ENCODE results near the gene PTOV1. TPM values are rescaled to one million over a fixed set of nuclear protein-coding genes. Genes with fewer than 3 reads are reported as not detected.
"Not testable (repeated sequence)": the region's sequence is repeated elsewhere in the genome, so short reads cannot be mapped to it uniquely, and the experiment has no call there.

The PTOV1 gene
- total RNA-seq, 1 experiment from 2014 or later = 296 TPM

GRCh38 chr19:49818649-49819370 lies 32.1 kb upstream of the PTOV1 start (continued):
- TF ChIP-seq, protein P1, sequence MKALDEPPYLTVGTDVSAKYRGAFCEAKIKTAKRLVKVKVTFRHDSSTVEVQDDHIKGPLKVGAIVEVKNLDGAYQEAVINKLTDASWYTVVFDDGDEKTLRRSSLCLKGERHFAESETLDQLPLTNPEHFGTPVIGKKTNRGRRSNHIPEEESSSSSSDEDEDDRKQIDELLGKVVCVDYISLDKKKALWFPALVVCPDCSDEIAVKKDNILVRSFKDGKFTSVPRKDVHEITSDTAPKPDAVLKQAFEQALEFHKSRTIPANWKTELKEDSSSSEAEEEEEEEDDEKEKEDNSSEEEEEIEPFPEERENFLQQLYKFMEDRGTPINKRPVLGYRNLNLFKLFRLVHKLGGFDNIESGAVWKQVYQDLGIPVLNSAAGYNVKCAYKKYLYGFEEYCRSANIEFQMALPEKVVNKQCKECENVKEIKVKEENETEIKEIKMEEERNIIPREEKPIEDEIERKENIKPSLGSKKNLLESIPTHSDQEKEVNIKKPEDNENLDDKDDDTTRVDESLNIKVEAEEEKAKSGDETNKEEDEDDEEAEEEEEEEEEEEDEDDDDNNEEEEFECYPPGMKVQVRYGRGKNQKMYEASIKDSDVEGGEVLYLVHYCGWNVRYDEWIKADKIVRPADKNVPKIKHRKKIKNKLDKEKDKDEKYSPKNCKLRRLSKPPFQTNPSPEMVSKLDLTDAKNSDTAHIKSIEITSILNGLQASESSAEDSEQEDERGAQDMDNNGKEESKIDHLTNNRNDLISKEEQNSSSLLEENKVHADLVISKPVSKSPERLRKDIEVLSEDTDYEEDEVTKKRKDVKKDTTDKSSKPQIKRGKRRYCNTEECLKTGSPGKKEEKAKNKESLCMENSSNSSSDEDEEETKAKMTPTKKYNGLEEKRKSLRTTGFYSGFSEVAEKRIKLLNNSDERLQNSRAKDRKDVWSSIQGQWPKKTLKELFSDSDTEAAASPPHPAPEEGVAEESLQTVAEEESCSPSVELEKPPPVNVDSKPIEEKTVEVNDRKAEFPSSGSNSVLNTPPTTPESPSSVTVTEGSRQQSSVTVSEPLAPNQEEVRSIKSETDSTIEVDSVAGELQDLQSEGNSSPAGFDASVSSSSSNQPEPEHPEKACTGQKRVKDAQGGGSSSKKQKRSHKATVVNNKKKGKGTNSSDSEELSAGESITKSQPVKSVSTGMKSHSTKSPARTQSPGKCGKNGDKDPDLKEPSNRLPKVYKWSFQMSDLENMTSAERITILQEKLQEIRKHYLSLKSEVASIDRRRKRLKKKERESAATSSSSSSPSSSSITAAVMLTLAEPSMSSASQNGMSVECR (CRISPR knock-in tag; IDR thresholded peaks at IDR 0.05; ENCODE audit: borderline replicate concordance) = no peak
- no peak for TF ChIP-seq ZNF121 (CRISPR knock-in tag; IDR thresholded peaks at IDR 0.05)
- TF ChIP-seq ZNF138 (CRISPR knock-in tag; conservative IDR thresholded peaks at IDR 0.05) = no peak
- TF ChIP-seq ZNF671 (CRISPR knock-in tag; IDR thresholded peaks at IDR 0.05) = no peak
- TF ChIP-seq FOXK1 (CRISPR knock-in tag; IDR thresholded peaks at IDR 0.05) = no peak
- TF ChIP-seq, protein P2, sequence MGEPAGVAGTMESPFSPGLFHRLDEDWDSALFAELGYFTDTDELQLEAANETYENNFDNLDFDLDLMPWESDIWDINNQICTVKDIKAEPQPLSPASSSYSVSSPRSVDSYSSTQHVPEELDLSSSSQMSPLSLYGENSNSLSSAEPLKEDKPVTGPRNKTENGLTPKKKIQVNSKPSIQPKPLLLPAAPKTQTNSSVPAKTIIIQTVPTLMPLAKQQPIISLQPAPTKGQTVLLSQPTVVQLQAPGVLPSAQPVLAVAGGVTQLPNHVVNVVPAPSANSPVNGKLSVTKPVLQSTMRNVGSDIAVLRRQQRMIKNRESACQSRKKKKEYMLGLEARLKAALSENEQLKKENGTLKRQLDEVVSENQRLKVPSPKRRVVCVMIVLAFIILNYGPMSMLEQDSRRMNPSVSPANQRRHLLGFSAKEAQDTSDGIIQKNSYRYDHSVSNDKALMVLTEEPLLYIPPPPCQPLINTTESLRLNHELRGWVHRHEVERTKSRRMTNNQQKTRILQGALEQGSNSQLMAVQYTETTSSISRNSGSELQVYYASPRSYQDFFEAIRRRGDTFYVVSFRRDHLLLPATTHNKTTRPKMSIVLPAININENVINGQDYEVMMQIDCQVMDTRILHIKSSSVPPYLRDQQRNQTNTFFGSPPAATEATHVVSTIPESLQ (CRISPR knock-in tag; IDR thresholded peaks at IDR 0.05) = no peak
- TF ChIP-seq NFE2L1 (CRISPR knock-in tag; IDR thresholded peaks at IDR 0.05) = no peak
- no peak for TF ChIP-seq RORB (CRISPR knock-in tag; IDR thresholded peaks at IDR 0.05)

GRCh38 chr19:49819452-49820115 lies 31.4 kb upstream of the PTOV1 start:
- not testable (repeated sequence) for H3K9me3 Mint-ChIP-seq; H3K27me3 Mint-ChIP-seq (ENCODE audit: low read depth); ATAC-seq; DNase-seq (ENCODE audit: low spot score); H3K4me1 Mint-ChIP-seq
- CTCF ChIA-PET = interaction anchor here (0.7 to 1.4 kb wide), 2 partner anchors 31 to 102 kb away, joined by 3 read pairs; partner anchors contain the start of gene PTOV1
- POLR2A ChIA-PET = interaction anchor here (0.9 kb wide), 1 partner anchor 10 kb away, joined by 4 read pairs; no protein-coding TSS in a partner anchor
- peak overlapping the region; percentile 26 for H3K27ac Mint-ChIP-seq
- H3K4me3 Mint-ChIP-seq = peak overlapping the region; percentile 99
- H3K36me3 Mint-ChIP-seq = peaks cover 12% of the 10 kb centered on the region

DNA sequence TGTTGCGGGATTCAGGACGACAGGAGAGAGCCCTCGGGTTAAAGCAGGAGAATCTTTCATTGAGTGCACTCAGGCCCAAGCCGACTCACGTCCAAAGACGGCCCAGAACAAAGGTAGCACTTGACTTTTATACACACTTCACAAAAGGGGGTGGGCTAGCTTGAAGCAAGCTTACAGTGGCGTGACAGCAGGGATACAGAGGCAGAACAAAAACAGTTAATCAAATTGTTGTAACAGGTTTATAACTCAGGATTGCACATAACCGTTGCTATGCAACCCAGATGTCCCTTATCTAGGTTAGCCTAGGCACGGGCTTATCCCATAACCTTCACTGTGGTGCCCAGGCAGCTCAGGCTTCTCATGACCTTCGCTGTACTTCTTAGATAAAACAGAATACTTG lies 30.8 kb upstream of the PTOV1 start:
- H3K9me3 Mint-ChIP-seq = no peaks in the 10 kb centered on the region

More for the DNA sequence above, 30.8 kb upstream of the PTOV1 start:
- Mint-ChIP-seq H3K4me1 (peaks cover 6% of the 10 kb centered on the region), H3K27me3 (ENCODE audit: low read depth) (no peaks in the 10 kb centered on the region), H3K36me3 (peaks cover 12% of the 10 kb centered on the region), H3K4me3 (no peak overlapping the region; the same call in 1 of the 2 replicates), H3K27ac (no peak overlapping the region)
- TF ChIP-seq ZBTB21 (CRISPR knock-in tag; IDR thresholded peaks at IDR 0.05; ENCODE audit: borderline replicate concordance) (no peak), ZNF263 (CRISPR knock-in tag; IDR thresholded peaks at IDR 0.05; ENCODE audit: low read depth) (no peak), ZNF396 (CRISPR knock-in tag; IDR thresholded peaks at IDR 0.05; ENCODE audit: borderline replicate concordance) (no peak), ZNF423 (CRISPR knock-in tag; IDR thresholded peaks at IDR 0.05) (no peak), FOXP4 (CRISPR knock-in tag; IDR thresholded peaks at IDR 0.05) (no peak), JAZF1 (CRISPR knock-in tag; IDR thresholded peaks at IDR 0.05) (no peak), ZNF138 (CRISPR knock-in tag; conservative IDR thresholded peaks at IDR 0.05) (no peak), IRF1 (CRISPR knock-in tag; IDR thresholded peaks at IDR 0.05) (no peak), E2F5 (CRISPR knock-in tag; IDR thresholded peaks at IDR 0.05) (no peak)
- TF ChIP-seq, protein P2 (CRISPR knock-in tag; IDR thresholded peaks at IDR 0.05) = no peak
- DNase-seq (ENCODE audit: low spot score) (no peak), ATAC-seq (no peak)
- ChIA-PET CTCF (no interaction called here), POLR2A (no interaction called here)

All from WTC11 (cell line).